ENCODE data around the gene ZNF804B. TPM values are rescaled to one million over a fixed set of nuclear protein-coding genes. Genes with fewer than 3 reads are reported as not detected.

ZNF804B gene
- total RNA-seq, 1 donor from 2014 or later, result 0.07 TPM

- Mint-ChIP-seq H3K36me3 (no peaks in the 10 kb centered on the region), H3K27ac (no peak overlapping the region), H3K4me1 (ENCODE audit: unreplicated experiment) (no peaks in the 10 kb centered on the region), H3K4me3 (no peak overlapping the region), H3K9me3 (no peaks in the 10 kb centered on the region), H3K27me3 (no peaks in the 10 kb centered on the region)
- no peak for DNase-seq (ENCODE audit: extremely low spot score, unreplicated experiment)
- TF ChIP-seq CTCF (conservative IDR thresholded peaks at IDR 0.05), result no peak
Measured at GRCh38 chr7:89133357-89133756, 373.9 kb downstream of the ZNF804B start.

- no peaks in the 10 kb centered on the region for H3K4me1 Mint-ChIP-seq (ENCODE audit: unreplicated experiment)
- no peak for TF ChIP-seq CTCF (conservative IDR thresholded peaks at IDR 0.05)
Measured at GRCh38 chr7:89133819-89134218, 374.3 kb downstream of the ZNF804B start.

GRCh38 chr7:89145801-89146200 lies 386.3 kb downstream of the ZNF804B start:
- Mint-ChIP-seq H3K27ac (no peak overlapping the region), H3K27me3 (no peaks in the 10 kb centered on the region), H3K9me3 (no peaks in the 10 kb centered on the region), H3K36me3 (no peaks in the 10 kb centered on the region), H3K4me1 (ENCODE audit: unreplicated experiment) (no peaks in the 10 kb centered on the region), H3K4me3 (no peak overlapping the region)
- no peak for TF ChIP-seq CTCF (conservative IDR thresholded peaks at IDR 0.05)
- no peak for DNase-seq (ENCODE audit: extremely low spot score, unreplicated experiment)

More at GRCh38 chr7:89133819-89134218, 374.3 kb downstream of the ZNF804B start:
- no peaks in the 10 kb centered on the region for H3K9me3 Mint-ChIP-seq
- no peak overlapping the region for H3K27ac Mint-ChIP-seq
- no peak for DNase-seq (ENCODE audit: extremely low spot score, unreplicated experiment)
- H3K27me3 Mint-ChIP-seq, result no peaks in the 10 kb centered on the region
- no peaks in the 10 kb centered on the region for H3K36me3 Mint-ChIP-seq
- H3K4me3 Mint-ChIP-seq, result no peak overlapping the region

- no peak for DNase-seq (ENCODE audit: extremely low spot score, unreplicated experiment)
- no peaks in the 10 kb centered on the region for H3K36me3 Mint-ChIP-seq
- peaks cover 6% of the 10 kb centered on the region for H3K27me3 Mint-ChIP-seq
- H3K27ac Mint-ChIP-seq, result no peak overlapping the region
- H3K4me1 Mint-ChIP-seq (ENCODE audit: unreplicated experiment), result no peaks in the 10 kb centered on the region
- no peak for TF ChIP-seq CTCF (conservative IDR thresholded peaks at IDR 0.05)
- H3K4me3 Mint-ChIP-seq, result no peak overlapping the region
- H3K9me3 Mint-ChIP-seq, result no peaks in the 10 kb centered on the region
Measured at GRCh38 chr7:89160107-89160506, 400.6 kb downstream of the ZNF804B start.

- Mint-ChIP-seq H3K36me3 (no peaks in the 10 kb centered on the region), H3K4me3 (no peak overlapping the region), H3K4me1 (ENCODE audit: unreplicated experiment) (no peaks in the 10 kb centered on the region), H3K27ac (no peak overlapping the region), H3K9me3 (no peaks in the 10 kb centered on the region), H3K27me3 (no peaks in the 10 kb centered on the region)
- TF ChIP-seq CTCF (conservative IDR thresholded peaks at IDR 0.05), result no peak
- no peak for DNase-seq (ENCODE audit: extremely low spot score, unreplicated experiment)
Measured at GRCh38 chr7:89165421-89165820, 405.9 kb downstream of the ZNF804B start.

- H3K36me3 Mint-ChIP-seq, result no peaks in the 10 kb centered on the region
- H3K9me3 Mint-ChIP-seq, result peaks cover 5% of the 10 kb centered on the region
- H3K4me3 Mint-ChIP-seq, result no peak overlapping the region
- no peak for TF ChIP-seq CTCF (conservative IDR thresholded peaks at IDR 0.05)
- H3K4me1 Mint-ChIP-seq (ENCODE audit: unreplicated experiment), result no peaks in the 10 kb centered on the region
- H3K27me3 Mint-ChIP-seq, result no peaks in the 10 kb centered on the region
- DNase-seq (ENCODE audit: extremely low spot score, unreplicated experiment), result no peak
- H3K27ac Mint-ChIP-seq, result no peak overlapping the region
Measured at GRCh38 chr7:89170628-89171027, 411.1 kb downstream of the ZNF804B start.
